ENCODE data around the gene HECW1. TPM values are rescaled to one million over a fixed set of nuclear protein-coding genes. Genes with fewer than 3 reads are reported as not detected.
"Not testable (repeated sequence)": the region's sequence is repeated elsewhere in the genome, so short reads cannot be mapped to it uniquely, and the experiment has no call there.

Gene HECW1
- total RNA-seq, 4 donors from 2014 or later, result 0.06 to 0.99 (median 0.27) TPM

GRCh38 chr7:43337191-43337590 is 224.7 kb downstream of the HECW1 start:
- intact Hi-C loops (cut with DNase I), result no loop called here
- no peak for DNase-seq (ENCODE audit: extremely low spot score)
- Histone ChIP-seq H3K27me3 (peaks cover 0 to 4% (median 0%) of the 10 kb centered on the region in 4 donors), H3K4me3 (no peak overlapping the region), H3K4me1 (no peaks in the 10 kb centered on the region), H3K27ac (replicated peaks in 1 of 4) (no peak overlapping the region), H3K9me3 (no peaks in the 10 kb centered on the region), H3K36me3 (no peaks in the 10 kb centered on the region)
- TF ChIP-seq POLR2A (IDR thresholded peaks at IDR 0.05; ENCODE audit: low read depth) (no peak), POLR2AphosphoS5 (IDR thresholded peaks at IDR 0.05) (no peak), EP300 (IDR thresholded peaks at IDR 0.05) (no peak)
- TF ChIP-seq, protein P1, sequence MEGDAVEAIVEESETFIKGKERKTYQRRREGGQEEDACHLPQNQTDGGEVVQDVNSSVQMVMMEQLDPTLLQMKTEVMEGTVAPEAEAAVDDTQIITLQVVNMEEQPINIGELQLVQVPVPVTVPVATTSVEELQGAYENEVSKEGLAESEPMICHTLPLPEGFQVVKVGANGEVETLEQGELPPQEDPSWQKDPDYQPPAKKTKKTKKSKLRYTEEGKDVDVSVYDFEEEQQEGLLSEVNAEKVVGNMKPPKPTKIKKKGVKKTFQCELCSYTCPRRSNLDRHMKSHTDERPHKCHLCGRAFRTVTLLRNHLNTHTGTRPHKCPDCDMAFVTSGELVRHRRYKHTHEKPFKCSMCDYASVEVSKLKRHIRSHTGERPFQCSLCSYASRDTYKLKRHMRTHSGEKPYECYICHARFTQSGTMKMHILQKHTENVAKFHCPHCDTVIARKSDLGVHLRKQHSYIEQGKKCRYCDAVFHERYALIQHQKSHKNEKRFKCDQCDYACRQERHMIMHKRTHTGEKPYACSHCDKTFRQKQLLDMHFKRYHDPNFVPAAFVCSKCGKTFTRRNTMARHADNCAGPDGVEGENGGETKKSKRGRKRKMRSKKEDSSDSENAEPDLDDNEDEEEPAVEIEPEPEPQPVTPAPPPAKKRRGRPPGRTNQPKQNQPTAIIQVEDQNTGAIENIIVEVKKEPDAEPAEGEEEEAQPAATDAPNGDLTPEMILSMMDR (IDR thresholded peaks at IDR 0.05), result no peak

- Histone ChIP-seq H3K4me1 (no peaks in the 10 kb centered on the region), H3K27ac (replicated peaks in 1 of 4) (no peak overlapping the region), H3K4me3 (no peak overlapping the region), H3K36me3 (no peaks in the 10 kb centered on the region), H3K27me3 (peaks cover 0 to 4% (median 0%) of the 10 kb centered on the region in 4 donors), H3K9me3 (no peaks in the 10 kb centered on the region)
- DNase-seq (ENCODE audit: extremely low spot score), result no peak
- intact Hi-C loops (cut with DNase I), result no loop called here
- 73% methylated on average over 1 of the region's 1 CpG for WGBS
- TF ChIP-seq POLR2A (IDR thresholded peaks at IDR 0.05; ENCODE audit: low read depth), result no peak
- TF ChIP-seq POLR2AphosphoS5 (IDR thresholded peaks at IDR 0.05), result no peak
- no peak for TF ChIP-seq EP300 (IDR thresholded peaks at IDR 0.05)
- TF ChIP-seq, protein P1 (IDR thresholded peaks at IDR 0.05), result no peak
These were observed 225.4 kb downstream of the HECW1 start for GRCh38 chr7:43337811-43338210.

DNA sequence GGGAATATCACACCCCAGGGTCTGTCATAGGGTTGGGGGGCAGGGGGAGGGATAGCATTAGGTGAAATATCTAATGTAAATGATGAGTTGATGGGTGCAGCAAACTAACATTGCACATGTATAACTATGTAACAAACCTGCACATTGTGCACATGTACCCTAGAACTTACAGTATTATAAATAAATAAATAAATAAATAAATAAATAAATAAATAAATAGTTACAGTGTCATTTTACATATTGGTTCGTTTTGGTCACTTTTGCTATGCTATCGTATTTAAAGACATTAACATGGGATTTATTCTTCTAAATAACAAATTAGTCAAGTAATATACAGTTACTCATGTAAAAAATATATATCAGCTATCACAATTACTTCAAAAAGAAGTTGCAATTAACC is 228.7 kb downstream of the HECW1 start:
- H3K9me3 ChIP-seq, result no peaks in the 10 kb centered on the region
- WGBS, result 69% methylated on average over 2 of the region's 2 CpGs

GRCh38 chr7:43343417-43343816 is 231.0 kb downstream of the HECW1 start:
- intact Hi-C loops (cut with DNase I), result not testable (repeated sequence)
- 66% methylated on average over 4 of the region's 4 CpGs for WGBS

More for the DNA sequence above, 228.7 kb downstream of the HECW1 start:
- Histone ChIP-seq H3K4me1 (no peaks in the 10 kb centered on the region), H3K36me3 (no peaks in the 10 kb centered on the region), H3K27ac (replicated peaks in 1 of 4) (no peak overlapping the region), H3K27me3 (peaks cover 0 to 4% (median 0%) of the 10 kb centered on the region in 4 donors), H3K4me3 (no peak overlapping the region)
- intact Hi-C loops (cut with DNase I), result no loop called here
- DNase-seq (ENCODE audit: extremely low spot score), result no peak
- TF ChIP-seq, protein P1 (IDR thresholded peaks at IDR 0.05), result no peak
- no peak for TF ChIP-seq EP300 (IDR thresholded peaks at IDR 0.05)
- TF ChIP-seq POLR2A (IDR thresholded peaks at IDR 0.05; ENCODE audit: low read depth), result no peak
- no peak for TF ChIP-seq POLR2AphosphoS5 (IDR thresholded peaks at IDR 0.05)

GRCh38 chr7:43345696-43346095 is 233.2 kb downstream of the HECW1 start:
- H3K4me3 ChIP-seq; H3K4me1 ChIP-seq; DNase-seq (ENCODE audit: extremely low spot score); intact Hi-C loops (cut with DNase I); H3K36me3 ChIP-seq; H3K27me3 ChIP-seq; H3K27ac ChIP-seq (replicated peaks in 1 of 4): not testable (repeated sequence)
- peaks cover 0 to 10% (median 1%) of the 10 kb centered on the region in 4 donors for H3K9me3 ChIP-seq
- WGBS, result 19% methylated on average over 1 of the region's 1 CpG

More at GRCh38 chr7:43343417-43343816, 231.0 kb downstream of the HECW1 start:
- not testable (repeated sequence) for H3K4me3 ChIP-seq; H3K9me3 ChIP-seq; H3K27ac ChIP-seq (replicated peaks in 1 of 4); DNase-seq (ENCODE audit: extremely low spot score); H3K27me3 ChIP-seq; H3K4me1 ChIP-seq; H3K36me3 ChIP-seq

DNA sequence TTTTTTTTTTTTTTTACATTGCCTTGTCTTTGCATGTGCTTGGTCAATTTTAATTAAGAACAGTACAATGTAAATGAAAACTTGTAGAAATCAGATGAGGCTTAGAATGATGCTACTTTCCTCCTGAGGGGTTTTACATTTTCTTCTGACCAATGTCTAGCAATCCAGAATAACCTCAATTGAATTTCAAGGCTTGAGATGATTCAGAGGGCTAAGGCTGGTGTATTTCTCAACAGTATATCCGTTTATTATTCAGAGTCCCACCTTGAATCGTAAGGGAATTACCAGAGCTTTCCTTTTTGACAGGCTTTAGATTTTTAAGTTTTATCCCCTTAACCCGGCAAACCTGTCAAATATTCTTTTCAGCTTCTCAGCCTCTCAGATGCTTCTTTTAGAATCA is 239.2 kb downstream of the HECW1 start:
- no peak overlapping the region for H3K4me3 ChIP-seq
- H3K4me1 ChIP-seq, result no peaks in the 10 kb centered on the region
- WGBS, result 75% methylated on average over 3 of the region's 3 CpGs
- H3K27me3 ChIP-seq, result peaks cover 0 to 6% (median 0%) of the 10 kb centered on the region in 4 donors
- H3K27ac ChIP-seq (replicated peaks in 1 of 4), result no peak overlapping the region
- no peak for DNase-seq (ENCODE audit: extremely low spot score)
- H3K9me3 ChIP-seq, result peaks cover 0 to 10% (median 1%) of the 10 kb centered on the region in 4 donors
- TF ChIP-seq, protein P1 (IDR thresholded peaks at IDR 0.05), result no peak
- TF ChIP-seq POLR2A (IDR thresholded peaks at IDR 0.05; ENCODE audit: low read depth), result no peak
- TF ChIP-seq POLR2AphosphoS5 (IDR thresholded peaks at IDR 0.05), result no peak
- no peak for TF ChIP-seq EP300 (IDR thresholded peaks at IDR 0.05)
- intact Hi-C loops (cut with DNase I), result no loop called here
- no peaks in the 10 kb centered on the region for H3K36me3 ChIP-seq

All from esophagus muscularis mucosa (tissue), 4 donors.